Measurements from ENCODE around the gene MED13L. TPM values are rescaled to one million over a fixed set of nuclear protein-coding genes. Genes with fewer than 3 reads are reported as not detected.

Gene MED13L
- total RNA-seq, 1 experiment from 2014 or later = 80.5 TPM

DNA sequence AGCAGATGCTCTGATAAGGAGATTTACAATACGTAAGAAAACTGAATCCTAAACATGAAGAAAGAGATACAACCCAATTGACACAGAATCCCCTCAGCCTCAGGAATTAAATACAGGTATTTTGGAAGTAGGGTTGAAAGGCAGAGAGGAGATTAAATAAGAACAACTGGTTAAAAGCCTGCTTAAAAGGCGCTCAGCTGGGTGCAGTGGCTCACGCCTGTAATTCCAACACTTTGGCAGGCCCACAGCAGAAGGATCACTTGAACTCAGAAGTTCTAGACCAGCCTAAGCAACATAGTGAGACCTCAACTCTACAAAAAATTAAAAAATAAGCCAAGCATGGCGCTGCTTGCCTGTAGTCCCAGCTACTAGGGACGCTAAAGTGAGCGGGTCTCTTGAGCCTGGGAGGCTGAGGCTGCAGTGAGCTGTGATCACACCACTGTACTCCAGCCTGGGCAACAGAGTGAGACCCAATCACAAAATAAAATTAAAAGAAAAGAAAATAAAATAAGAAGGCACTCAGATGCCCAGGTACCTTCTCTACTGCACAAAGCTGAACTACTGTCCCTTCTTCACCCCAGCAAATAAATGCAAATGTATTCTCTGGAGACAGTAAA, 32.9 kb downstream of the MED13L start:
- Mint-ChIP-seq H3K27me3 (ENCODE audit: low read depth) (no peaks in the 10 kb centered on the region), H3K27ac (peak overlapping the region; percentile 96; the same call in 1 of the 2 replicates), H3K4me3 (no peak overlapping the region), H3K4me1 (peaks cover 66% of the 10 kb centered on the region), H3K9me3 (peaks cover under 1% of the 10 kb centered on the region; the same call in 1 of the 2 replicates), H3K36me3 (peaks cover 3% of the 10 kb centered on the region; the same call in 1 of the 2 replicates)
- no peak for TF ChIP-seq CBFB (CRISPR knock-in tag; IDR thresholded peaks at IDR 0.05; ENCODE audit: low read depth)
- TF ChIP-seq, protein P1, sequence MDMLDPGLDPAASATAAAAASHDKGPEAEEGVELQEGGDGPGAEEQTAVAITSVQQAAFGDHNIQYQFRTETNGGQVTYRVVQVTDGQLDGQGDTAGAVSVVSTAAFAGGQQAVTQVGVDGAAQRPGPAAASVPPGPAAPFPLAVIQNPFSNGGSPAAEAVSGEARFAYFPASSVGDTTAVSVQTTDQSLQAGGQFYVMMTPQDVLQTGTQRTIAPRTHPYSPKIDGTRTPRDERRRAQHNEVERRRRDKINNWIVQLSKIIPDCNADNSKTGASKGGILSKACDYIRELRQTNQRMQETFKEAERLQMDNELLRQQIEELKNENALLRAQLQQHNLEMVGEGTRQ (CRISPR knock-in tag; IDR thresholded peaks at IDR 0.05) = no peak
- TF ChIP-seq, protein P2, sequence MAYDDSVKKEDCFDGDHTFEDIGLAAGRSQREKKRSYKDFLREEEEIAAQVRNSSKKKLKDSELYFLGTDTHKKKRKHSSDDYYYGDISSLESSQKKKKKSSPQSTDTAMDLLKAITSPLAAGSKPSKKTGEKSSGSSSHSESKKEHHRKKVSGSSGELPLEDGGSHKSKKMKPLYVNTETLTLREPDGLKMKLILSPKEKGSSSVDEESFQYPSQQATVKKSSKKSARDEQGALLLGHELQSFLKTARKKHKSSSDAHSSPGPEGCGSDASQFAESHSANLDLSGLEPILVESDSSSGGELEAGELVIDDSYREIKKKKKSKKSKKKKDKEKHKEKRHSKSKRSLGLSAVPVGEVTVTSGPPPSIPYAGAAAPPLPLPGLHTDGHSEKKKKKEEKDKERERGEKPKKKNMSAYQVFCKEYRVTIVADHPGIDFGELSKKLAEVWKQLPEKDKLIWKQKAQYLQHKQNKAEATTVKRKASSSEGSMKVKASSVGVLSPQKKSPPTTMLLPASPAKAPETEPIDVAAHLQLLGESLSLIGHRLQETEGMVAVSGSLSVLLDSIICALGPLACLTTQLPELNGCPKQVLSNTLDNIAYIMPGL (CRISPR knock-in tag; IDR thresholded peaks at IDR 0.05) = no peak
- no peak for TF ChIP-seq SP1 (CRISPR knock-in tag; conservative IDR thresholded peaks at IDR 0.05)
- TF ChIP-seq, protein P3, sequence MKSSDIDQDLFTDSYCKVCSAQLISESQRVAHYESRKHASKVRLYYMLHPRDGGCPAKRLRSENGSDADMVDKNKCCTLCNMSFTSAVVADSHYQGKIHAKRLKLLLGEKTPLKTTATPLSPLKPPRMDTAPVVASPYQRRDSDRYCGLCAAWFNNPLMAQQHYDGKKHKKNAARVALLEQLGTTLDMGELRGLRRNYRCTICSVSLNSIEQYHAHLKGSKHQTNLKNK (CRISPR knock-in tag; IDR thresholded peaks at IDR 0.05) = no peak
- TF ChIP-seq, protein P4, sequence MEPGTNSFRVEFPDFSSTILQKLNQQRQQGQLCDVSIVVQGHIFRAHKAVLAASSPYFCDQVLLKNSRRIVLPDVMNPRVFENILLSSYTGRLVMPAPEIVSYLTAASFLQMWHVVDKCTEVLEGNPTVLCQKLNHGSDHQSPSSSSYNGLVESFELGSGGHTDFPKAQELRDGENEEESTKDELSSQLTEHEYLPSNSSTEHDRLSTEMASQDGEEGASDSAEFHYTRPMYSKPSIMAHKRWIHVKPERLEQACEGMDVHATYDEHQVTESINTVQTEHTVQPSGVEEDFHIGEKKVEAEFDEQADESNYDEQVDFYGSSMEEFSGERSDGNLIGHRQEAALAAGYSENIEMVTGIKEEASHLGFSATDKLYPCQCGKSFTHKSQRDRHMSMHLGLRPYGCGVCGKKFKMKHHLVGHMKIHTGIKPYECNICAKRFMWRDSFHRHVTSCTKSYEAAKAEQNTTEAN (CRISPR knock-in tag; IDR thresholded peaks at IDR 0.05) = no peak
- TF ChIP-seq, protein P5, sequence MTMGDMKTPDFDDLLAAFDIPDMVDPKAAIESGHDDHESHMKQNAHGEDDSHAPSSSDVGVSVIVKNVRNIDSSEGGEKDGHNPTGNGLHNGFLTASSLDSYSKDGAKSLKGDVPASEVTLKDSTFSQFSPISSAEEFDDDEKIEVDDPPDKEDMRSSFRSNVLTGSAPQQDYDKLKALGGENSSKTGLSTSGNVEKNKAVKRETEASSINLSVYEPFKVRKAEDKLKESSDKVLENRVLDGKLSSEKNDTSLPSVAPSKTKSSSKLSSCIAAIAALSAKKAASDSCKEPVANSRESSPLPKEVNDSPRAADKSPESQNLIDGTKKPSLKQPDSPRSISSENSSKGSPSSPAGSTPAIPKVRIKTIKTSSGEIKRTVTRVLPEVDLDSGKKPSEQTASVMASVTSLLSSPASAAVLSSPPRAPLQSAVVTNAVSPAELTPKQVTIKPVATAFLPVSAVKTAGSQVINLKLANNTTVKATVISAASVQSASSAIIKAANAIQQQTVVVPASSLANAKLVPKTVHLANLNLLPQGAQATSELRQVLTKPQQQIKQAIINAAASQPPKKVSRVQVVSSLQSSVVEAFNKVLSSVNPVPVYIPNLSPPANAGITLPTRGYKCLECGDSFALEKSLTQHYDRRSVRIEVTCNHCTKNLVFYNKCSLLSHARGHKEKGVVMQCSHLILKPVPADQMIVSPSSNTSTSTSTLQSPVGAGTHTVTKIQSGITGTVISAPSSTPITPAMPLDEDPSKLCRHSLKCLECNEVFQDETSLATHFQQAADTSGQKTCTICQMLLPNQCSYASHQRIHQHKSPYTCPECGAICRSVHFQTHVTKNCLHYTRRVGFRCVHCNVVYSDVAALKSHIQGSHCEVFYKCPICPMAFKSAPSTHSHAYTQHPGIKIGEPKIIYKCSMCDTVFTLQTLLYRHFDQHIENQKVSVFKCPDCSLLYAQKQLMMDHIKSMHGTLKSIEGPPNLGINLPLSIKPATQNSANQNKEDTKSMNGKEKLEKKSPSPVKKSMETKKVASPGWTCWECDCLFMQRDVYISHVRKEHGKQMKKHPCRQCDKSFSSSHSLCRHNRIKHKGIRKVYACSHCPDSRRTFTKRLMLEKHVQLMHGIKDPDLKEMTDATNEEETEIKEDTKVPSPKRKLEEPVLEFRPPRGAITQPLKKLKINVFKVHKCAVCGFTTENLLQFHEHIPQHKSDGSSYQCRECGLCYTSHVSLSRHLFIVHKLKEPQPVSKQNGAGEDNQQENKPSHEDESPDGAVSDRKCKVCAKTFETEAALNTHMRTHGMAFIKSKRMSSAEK (CRISPR knock-in tag; IDR thresholded peaks at IDR 0.05; ENCODE audit: borderline replicate concordance) = no peak
- TF ChIP-seq, protein P6, sequence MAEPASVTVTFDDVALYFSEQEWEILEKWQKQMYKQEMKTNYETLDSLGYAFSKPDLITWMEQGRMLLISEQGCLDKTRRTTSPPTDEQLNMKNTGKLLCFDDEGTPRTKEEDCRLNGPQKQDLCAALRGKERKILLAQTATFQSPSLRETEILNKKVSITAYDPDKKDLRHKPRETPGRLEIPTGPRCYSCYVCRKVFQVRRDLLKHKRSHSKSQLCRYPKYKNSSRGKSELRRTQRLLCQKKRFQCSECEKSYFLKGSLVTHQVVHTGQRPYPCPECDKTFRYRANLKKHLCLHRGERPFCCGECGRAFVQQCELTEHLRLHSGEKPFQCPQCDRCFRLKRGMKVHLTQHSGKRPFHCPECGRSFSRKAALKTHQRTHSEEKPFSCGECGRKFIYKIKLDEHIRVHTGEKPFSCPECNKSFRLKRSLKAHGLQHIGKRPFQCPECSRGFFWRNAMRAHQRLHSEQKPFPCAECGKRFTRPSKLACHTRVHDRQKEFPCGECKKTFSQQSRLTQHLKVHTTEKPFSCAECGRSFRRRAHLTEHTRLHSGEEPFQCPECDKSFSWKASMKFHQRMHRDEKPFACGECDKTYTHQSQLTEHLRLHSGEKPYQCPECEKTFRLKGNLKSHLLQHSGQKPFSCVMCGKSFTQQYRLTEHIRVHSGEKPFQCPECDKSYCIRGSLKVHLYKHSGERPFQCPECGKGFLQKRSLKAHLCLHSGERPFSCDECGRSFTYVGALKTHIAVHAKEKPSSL (CRISPR knock-in tag; conservative IDR thresholded peaks at IDR 0.05) = no peak
- no peak for TF ChIP-seq ZNF317 (CRISPR knock-in tag; IDR thresholded peaks at IDR 0.05; ENCODE audit: borderline replicate concordance, low read depth)
- TF ChIP-seq, protein P7, sequence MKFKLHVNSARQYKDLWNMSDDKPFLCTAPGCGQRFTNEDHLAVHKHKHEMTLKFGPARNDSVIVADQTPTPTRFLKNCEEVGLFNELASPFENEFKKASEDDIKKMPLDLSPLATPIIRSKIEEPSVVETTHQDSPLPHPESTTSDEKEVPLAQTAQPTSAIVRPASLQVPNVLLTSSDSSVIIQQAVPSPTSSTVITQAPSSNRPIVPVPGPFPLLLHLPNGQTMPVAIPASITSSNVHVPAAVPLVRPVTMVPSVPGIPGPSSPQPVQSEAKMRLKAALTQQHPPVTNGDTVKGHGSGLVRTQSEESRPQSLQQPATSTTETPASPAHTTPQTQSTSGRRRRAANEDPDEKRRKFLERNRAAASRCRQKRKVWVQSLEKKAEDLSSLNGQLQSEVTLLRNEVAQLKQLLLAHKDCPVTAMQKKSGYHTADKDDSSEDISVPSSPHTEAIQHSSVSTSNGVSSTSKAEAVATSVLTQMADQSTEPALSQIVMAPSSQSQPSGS (CRISPR knock-in tag; IDR thresholded peaks at IDR 0.05; ENCODE audit: borderline replicate concordance, low read depth) = no peak
- no peak for TF ChIP-seq ZBTB21 (CRISPR knock-in tag; IDR thresholded peaks at IDR 0.05; ENCODE audit: borderline replicate concordance)
- TF ChIP-seq RORB (CRISPR knock-in tag; IDR thresholded peaks at IDR 0.05) = no peak
- 0 out of 2 replicates have a peak, but pooled peaks have one; percentile 44 for TF ChIP-seq GTF2I (CRISPR knock-in tag; conservative IDR thresholded peaks at IDR 0.05)
- no peak for TF ChIP-seq CREB1 (CRISPR knock-in tag; IDR thresholded peaks at IDR 0.05)
- TF ChIP-seq, protein P8, sequence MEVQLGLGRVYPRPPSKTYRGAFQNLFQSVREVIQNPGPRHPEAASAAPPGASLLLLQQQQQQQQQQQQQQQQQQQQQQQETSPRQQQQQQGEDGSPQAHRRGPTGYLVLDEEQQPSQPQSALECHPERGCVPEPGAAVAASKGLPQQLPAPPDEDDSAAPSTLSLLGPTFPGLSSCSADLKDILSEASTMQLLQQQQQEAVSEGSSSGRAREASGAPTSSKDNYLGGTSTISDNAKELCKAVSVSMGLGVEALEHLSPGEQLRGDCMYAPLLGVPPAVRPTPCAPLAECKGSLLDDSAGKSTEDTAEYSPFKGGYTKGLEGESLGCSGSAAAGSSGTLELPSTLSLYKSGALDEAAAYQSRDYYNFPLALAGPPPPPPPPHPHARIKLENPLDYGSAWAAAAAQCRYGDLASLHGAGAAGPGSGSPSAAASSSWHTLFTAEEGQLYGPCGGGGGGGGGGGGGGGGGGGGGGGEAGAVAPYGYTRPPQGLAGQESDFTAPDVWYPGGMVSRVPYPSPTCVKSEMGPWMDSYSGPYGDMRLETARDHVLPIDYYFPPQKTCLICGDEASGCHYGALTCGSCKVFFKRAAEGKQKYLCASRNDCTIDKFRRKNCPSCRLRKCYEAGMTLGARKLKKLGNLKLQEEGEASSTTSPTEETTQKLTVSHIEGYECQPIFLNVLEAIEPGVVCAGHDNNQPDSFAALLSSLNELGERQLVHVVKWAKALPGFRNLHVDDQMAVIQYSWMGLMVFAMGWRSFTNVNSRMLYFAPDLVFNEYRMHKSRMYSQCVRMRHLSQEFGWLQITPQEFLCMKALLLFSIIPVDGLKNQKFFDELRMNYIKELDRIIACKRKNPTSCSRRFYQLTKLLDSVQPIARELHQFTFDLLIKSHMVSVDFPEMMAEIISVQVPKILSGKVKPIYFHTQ (CRISPR knock-in tag; IDR thresholded peaks at IDR 0.05) = no peak
- TF ChIP-seq ZNF121 (CRISPR knock-in tag; IDR thresholded peaks at IDR 0.05) = peak; percentile 95
- DNase-seq (ENCODE audit: low spot score) (no peak), ATAC-seq (peak; percentile 66)
- ChIA-PET POLR2A (no interaction called here), CTCF (interaction anchor here (0.6 to 3.1 kb wide), 2 partner anchors 8 to 39 kb away, joined by 3 to 13 read pairs; no protein-coding TSS in a partner anchor)

Data from WTC11 (cell line).